ENCODE data around the gene S1PR3. TPM values are rescaled to one million over a fixed set of nuclear protein-coding genes. Genes with fewer than 3 reads are reported as not detected.

S1PR3 gene
- total and polyA plus RNA-seq, 9 of the 15 experiments (the other 6 are each of a cell fraction or from before 2014, with no cell fraction given) = 0.03 to 2.0 (median 0.29) TPM

- no peak for TF ChIP-seq ZFX (CRISPR knock-in tag; IDR thresholded peaks at IDR 0.05)
- TF ChIP-seq ZNF395 (CRISPR knock-in tag; IDR thresholded peaks at IDR 0.05) = no peak
- TF ChIP-seq PCBP1 (IDR thresholded peaks at IDR 0.05; ENCODE audit: low read depth, low read length, poor library complexity, severe bottlenecking) = no peak
These were observed 52.8 kb downstream of the S1PR3 start (continued) for GRCh38 chr9:89044104-89044503.

- Histone ChIP-seq H3K9me3 (replicated peaks; ENCODE audit: control insufficient read depth, insufficient read depth, low read depth, low read length) (no peaks in the 10 kb centered on the region), H3K27ac (ENCODE audit: extremely low read depth, low read depth, low read length) (no peak overlapping the region), H3K9ac (ENCODE audit: insufficient read depth in 1 of 2, low read depth in 2 of 2, low read length in 2 of 2) (no peak overlapping the region), H3K4me1 (replicated peaks in 1 of 2; ENCODE audit: control insufficient read depth in 2 of 2, insufficient read depth in 2 of 2, low read length in 2 of 2) (no peaks in the 10 kb centered on the region; a peak in 1 of 5 replicates), H4K20me1 (replicated peaks; ENCODE audit: control insufficient read depth, insufficient read depth, low read length) (no peaks in the 10 kb centered on the region), H3K4me2 (ENCODE audit: insufficient read depth, low read length) (no peak overlapping the region), H3K27me3 (ENCODE audit: control insufficient read depth in 2 of 2, insufficient read depth in 2 of 2, low read length in 2 of 2) (peaks cover 0 to 18% of the 10 kb centered on the region in 2 experiments; a peak in 1 of 5 replicates), H3K9me1 (ENCODE audit: control insufficient read depth, insufficient read depth, low read length) (no peaks in the 10 kb centered on the region), H3K79me2 (ENCODE audit: control insufficient read depth, insufficient read depth, low read length) (no peaks in the 10 kb centered on the region), H2AFZ (ENCODE audit: low read depth, low read length) (no peak overlapping the region), H3K4me3 (no peak overlapping the region), H3K36me3 (ENCODE audit: control insufficient read depth, insufficient read depth, low read length) (no peaks in the 10 kb centered on the region)
- DNase-seq (ENCODE audit: extremely low read depth in 1 of 4, low spot score in 3 of 4) (no peak), ATAC-seq (no peak), FAIRE-seq (no peak)
- no TSS peak for BruUV-seq (replicated peaks)
- intact Hi-C loops (cut with micrococcal nuclease) = no loop called here
- CTCF ChIA-PET (ENCODE audit: low intra/inter-chr PET ratio) = no interaction called here
- 0% methylated on average over 3 of the region's 4 CpGs for WGBS (ENCODE audit: insufficient coverage, low coverage, missing lambda C conversion rate)
- POLR2A ChIA-PET = interaction anchor here (0.7 kb wide), 1 partner anchor 481 kb away, joined by 3 read pairs; no protein-coding TSS in a partner anchor
- TF ChIP-seq ZFP36 (IDR thresholded peaks at IDR 0.05; ENCODE audit: low read depth, low read length, partially characterized antibody) (no peak), ZEB2 (IDR thresholded peaks at IDR 0.05) (no peak), EZH2 (IDR thresholded peaks at IDR 0.05; ENCODE audit: borderline replicate concordance, low read depth, low read length) (no peak), HOXB6 (CRISPR knock-in tag; IDR thresholded peaks at IDR 0.05; ENCODE audit: borderline replicate concordance) (no peak)
- in situ Hi-C loops (cut with MboI) = no loop called here
These were observed 53.6 kb downstream of the S1PR3 start for GRCh38 chr9:89044881-89045280.
